ENCODE measurements around the gene TRPM2.

GRCh38 chr21:44383216-44383615 is 29.8 kb downstream of the TRPM2 start:
- TF ChIP-seq CTCF (IDR thresholded peaks at IDR 0.05) (no peak), POLR2A (IDR thresholded peaks at IDR 0.05) (no peak)

Measured in Peyer's patch (tissue), 4 donors.